ENCODE results near the gene PHETA1.

The PHETA1 gene

GRCh38 chr12:111369496-111370220 lies 763 bp upstream of the PHETA1 start:
- no peak for DNase-seq (ENCODE audit: low read depth in 2 of 2)

DNA sequence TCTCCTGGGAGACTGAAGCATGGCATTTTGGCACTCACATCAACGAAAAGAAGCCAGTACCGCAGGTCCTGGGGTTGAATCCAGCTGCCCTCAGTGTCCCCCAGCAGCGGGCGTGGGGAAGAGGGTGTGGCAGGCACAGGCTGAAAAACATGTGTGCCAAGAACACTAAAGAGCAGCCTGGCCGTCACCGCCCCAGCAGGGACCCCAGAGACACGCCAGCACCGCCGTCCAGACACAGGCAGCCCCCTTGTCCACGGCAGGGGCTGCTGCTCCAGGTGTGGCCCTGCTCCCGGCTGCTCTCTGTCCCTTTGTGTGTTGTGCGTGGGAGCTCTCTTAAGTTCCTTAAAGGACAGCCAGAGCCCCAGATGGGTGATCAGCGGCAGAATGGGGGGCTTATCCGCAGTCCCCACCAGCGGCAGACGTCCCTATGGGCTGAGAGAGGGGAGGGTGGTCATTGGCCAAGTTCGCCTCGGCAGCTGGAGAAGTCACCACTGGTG lies 556 bp downstream of the PHETA1 start:
- no peak for DNase-seq (ENCODE audit: low read depth in 2 of 2)

GRCh38 chr12:111367661-111368221 lies 1.2 kb downstream of the PHETA1 start:
- no peak for DNase-seq (ENCODE audit: low read depth in 2 of 2)

GRCh38 chr12:111366583-111366982 lies 2.3 kb downstream of the PHETA1 start:
- DNase-seq (ENCODE audit: low read depth in 2 of 2): no peak

GRCh38 chr12:111366075-111366474 lies 2.8 kb downstream of the PHETA1 start:
- no peak for DNase-seq (ENCODE audit: low read depth in 2 of 2)

DNA sequence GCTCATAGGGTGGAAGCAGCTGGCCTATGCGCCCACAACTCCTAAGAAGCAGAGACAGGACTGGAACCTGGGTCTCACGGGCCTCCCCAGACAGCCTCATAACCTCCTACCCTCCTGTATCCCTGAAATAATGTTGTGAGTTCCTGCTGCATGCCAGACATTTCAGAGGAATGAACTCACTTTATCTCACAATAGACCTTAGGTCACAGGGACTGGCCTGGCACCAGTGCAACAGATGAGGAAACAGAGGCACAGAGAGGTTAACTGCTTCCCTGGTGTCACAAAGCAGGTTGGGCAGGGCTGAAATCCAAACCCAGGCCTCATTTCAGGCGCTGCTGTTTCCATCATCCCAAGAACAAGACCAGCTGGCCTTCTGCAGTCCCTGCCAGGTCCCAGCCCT lies 5.3 kb downstream of the PHETA1 start:
- no peak for DNase-seq (ENCODE audit: low read depth in 2 of 2)

DNA sequence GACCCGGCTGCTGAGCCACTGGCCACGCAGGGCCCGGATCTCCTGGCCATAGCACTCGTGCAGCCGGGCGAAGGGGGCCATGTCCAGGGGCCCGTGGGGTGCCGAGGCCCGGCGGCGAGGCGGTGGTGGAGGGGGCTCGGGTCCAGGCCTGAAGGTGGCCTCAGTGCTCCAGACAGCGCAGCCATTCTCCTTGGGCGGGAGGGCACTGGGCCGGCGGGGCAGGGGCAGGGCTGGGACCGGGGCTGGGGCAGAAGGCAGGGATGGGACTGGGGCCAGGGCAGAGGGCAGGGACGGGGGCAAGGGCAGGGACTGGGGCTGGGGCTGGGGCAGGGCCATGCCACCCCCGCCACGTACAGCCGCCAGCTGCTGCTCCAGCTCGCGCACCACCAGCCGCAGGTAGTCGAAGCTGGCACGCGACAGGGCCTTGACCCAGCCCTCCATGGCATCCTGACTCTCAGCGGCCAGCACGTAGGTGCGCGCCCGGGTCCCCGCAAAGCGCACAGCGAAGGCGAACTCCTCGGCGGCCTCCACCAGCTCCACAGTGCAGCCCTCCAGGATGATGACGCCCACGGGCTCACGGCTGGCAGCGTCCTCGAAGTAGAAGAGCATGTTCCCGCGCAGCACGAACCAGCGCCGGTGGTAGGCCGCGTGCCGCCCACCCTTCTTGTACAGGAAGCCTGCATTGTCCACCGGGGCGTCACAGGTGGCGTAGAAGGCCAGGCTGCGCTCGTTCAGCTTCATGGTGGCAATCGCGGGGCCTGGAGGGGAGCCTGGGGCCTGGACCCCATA lies 6.0 kb downstream of the PHETA1 start:
- DNase-seq (ENCODE audit: low read depth in 2 of 2): no peak

GRCh38 chr12:111361717-111362576 lies 6.9 kb downstream of the PHETA1 start:
- DNase-seq (ENCODE audit: low read depth in 2 of 2): no peak

GRCh38 chr12:111361073-111361716 lies 7.7 kb downstream of the PHETA1 start:
- DNase-seq (ENCODE audit: low read depth in 2 of 2): no peak

DNA sequence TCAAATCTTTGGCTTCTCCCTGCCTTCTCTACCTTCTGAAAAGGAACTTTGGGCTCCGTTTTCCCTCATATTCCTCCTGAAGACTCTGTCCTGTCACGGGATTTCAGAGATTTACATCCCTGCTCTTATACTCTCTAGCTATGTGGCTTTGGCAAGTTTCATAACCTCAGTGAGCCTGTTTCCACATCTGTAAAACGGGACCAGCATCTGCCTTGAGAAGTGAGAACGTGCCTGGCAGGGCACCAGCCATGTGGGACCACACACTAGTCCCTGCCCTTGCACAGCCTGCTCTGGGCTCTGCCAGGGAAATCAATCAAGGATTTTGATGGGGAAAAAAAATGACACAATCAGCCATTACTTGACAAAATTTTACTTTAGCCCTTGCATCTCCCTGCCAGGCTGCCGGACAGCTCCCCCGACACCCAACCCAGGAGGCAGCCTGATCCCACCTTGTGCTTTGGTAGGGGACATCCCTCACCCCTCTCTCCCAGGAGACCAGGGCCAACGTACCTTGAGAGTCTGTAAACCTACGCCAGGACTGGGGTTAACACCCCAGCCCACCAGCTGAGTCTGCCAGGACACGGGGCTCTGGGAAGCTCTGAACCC lies 8.5 kb downstream of the PHETA1 start:
- no peak for DNase-seq (ENCODE audit: low read depth in 2 of 2)

GRCh38 chr12:111359914-111360276 lies 9.0 kb downstream of the PHETA1 start:
- DNase-seq (ENCODE audit: low read depth in 2 of 2): no peak

- DNase-seq (ENCODE audit: low read depth in 2 of 2): peak; percentile 3 to 31
Observed at GRCh38 chr12:111359231-111359913, 9.5 kb downstream of the PHETA1 start.

- no peak for DNase-seq (ENCODE audit: low read depth in 2 of 2)
Observed at GRCh38 chr12:111355201-111355925, 13.5 kb downstream of the PHETA1 start.

- DNase-seq (ENCODE audit: low read depth in 2 of 2): no peak
Observed at GRCh38 chr12:111354511-111354910, 14.4 kb downstream of the PHETA1 start.

DNA sequence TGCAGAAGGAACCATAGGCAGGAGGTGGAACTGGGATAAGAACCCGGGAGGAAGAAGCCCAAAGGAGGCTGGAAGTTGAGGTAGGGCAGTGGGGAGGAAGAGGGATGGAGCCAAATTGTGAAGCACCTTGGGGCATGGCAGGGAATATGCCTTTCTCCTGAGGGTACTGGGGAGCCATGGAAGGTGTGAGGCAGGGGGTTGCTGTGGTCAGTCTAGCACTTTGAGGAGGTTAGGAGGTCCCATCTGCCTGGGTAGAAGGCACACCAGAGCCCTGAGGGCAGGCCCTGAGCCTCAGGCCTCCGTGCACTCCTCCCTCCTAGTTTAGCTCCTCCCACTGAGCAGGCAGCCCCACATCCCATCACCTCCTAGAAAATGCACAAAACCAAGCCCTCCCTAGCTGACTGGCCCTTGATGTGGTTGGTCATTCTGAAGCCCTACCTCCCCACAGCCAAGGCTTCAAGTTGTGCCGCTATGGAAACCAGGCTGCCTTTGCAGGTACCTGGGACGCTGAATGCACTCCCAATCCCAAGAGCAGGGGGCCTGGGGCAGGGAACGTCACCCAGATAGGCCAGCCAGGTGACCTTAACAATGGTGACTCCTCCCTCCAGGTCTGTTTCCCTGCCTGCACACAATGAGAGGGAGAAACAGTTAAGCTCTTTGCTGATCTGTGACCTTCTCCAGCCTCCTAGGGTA lies 15.1 kb downstream of the PHETA1 start:
- no peak for DNase-seq (ENCODE audit: low read depth in 2 of 2)

- DNase-seq (ENCODE audit: low read depth in 2 of 2): no peak
Observed at GRCh38 chr12:111353026-111353425, 15.9 kb downstream of the PHETA1 start.

DNA sequence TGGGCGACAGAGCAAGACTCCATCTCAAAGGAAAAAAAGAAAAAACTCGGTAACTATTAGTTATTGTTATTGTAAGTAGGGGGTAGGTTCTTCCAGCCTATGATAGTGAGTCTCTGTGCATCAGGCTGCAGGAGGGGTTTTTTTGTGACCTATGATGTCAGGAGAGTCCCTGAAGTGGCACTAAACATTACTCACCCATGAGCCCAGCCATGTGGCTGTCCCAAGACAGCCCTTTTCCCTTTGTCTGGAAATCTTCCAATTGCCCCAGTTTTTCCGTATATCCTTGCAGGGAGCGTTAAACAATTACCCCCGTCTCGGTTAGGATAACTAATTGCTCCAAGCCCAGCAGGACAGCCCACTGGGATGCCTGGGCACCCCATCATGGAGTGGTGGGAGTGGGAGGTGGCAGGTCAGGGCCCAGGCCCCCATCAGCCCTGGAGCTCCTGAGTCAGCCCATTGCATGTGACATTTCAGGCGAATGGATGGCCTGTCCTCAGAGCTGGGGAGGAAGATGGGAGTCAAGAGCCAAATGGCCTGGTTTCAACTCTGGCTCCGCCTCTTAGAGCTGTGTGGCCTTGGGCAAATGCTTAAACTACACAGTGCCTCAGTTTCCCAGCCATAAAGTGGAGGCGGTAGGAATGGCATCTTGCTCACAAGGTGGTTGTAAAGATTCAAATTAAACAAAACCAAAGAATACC lies 16.4 kb downstream of the PHETA1 start:
- no peak for DNase-seq (ENCODE audit: low read depth in 2 of 2)

- no peak for DNase-seq (ENCODE audit: low read depth in 2 of 2)
Observed at GRCh38 chr12:111351026-111351425, 17.9 kb downstream of the PHETA1 start.
